Calu3 (cell line): ENCODE results near the gene DSCAM. TPM values are rescaled to one million over a fixed set of nuclear protein-coding genes. Genes with fewer than 3 reads are reported as not detected.
"Not testable (repeated sequence)": the region's sequence is repeated elsewhere in the genome, so short reads cannot be mapped to it uniquely, and the experiment has no call there.

Source experiments
- BruUV-seq: library from RNA; stranded (reverse); fragments of 400-500 nt; replicated peaks from 2 replicates; lab custom pipeline; 2021; lab: Mats Ljungman, UMichigan
- CTCF ChIA-PET: fragments of 300-600 bp; sonication (Branson Sonifier 250); formaldehyde crosslinking; loops from one replicate; lab custom pipeline; 2022; ENCODE audit warnings: antibody characterized with exemption; lab: Charles Lee
- DNase-seq: peaks from one replicate; pipeline ENCODE4 v3.0.0; 2022
- H3K27ac Mint-ChIP-seq: one replicate; pipeline ENCODE4 v1.8.0; 2022; ENCODE audit warnings: mixed read lengths; ENCODE audit not compliant: unreplicated experiment
- H3K27me3 Mint-ChIP-seq: one replicate; pipeline ENCODE4 v1.8.0; 2022; ENCODE audit warnings: mixed read lengths; ENCODE audit not compliant: unreplicated experiment
- H3K36me3 Mint-ChIP-seq: one replicate; pipeline ENCODE4 v1.8.0; 2022; ENCODE audit warnings: mild to moderate bottlenecking, moderate library complexity, mixed read lengths; ENCODE audit not compliant: insufficient read depth, unreplicated experiment
- H3K4me1 Mint-ChIP-seq: one replicate; pipeline ENCODE4 v1.8.0; 2022; ENCODE audit warnings: mild to moderate bottlenecking, low read depth, mixed read lengths; ENCODE audit not compliant: unreplicated experiment
- H3K4me3 Mint-ChIP-seq: one replicate; pipeline ENCODE4 v1.8.0; 2022; ENCODE audit warnings: mild to moderate bottlenecking, low read depth, moderate library complexity, mixed read lengths; ENCODE audit not compliant: unreplicated experiment
- H3K9me3 Mint-ChIP-seq: one replicate; pipeline ENCODE4 v1.8.0; 2022; ENCODE audit warnings: low read depth, mixed read lengths; ENCODE audit not compliant: unreplicated experiment
- CTCF ChIP-seq: fragments of 200-600 bp; IDR thresholded peaks from one replicate; pipeline ENCODE4 v1.8.0; 2022; ENCODE audit warnings: antibody characterized with exemption; ENCODE audit not compliant: unreplicated experiment
- intact Hi-C: fragments of 100-400 bp; cut with micrococcal nuclease; formaldehyde crosslinking; loops from one replicate; pipeline ENCODE4 v1.10.0; 2022; ENCODE audit not compliant: unreplicated experiment
- total RNA-seq: library from RNA; stranded (reverse); gene quantifications from 2 replicates; pipeline ENCODE4 v1.2.3, GENCODE V29; 2022

The DSCAM gene
- total RNA-seq, 1 experiment from 2014 or later = not detected

- Mint-ChIP-seq H3K27me3 (no peaks in the 10 kb centered on the region), H3K27ac (no peak overlapping the region), H3K36me3 (no peaks in the 10 kb centered on the region), H3K4me1 (no peaks in the 10 kb centered on the region), H3K4me3 (no peak overlapping the region), H3K9me3 (peaks cover 14% of the 10 kb centered on the region)
- intact Hi-C loops = no loop called here
- CTCF ChIA-PET = no interaction called here
- no peak for TF ChIP-seq CTCF
- no peak for DNase-seq
- no TSS peak for BruUV-seq
Observed at GRCh38 chr21:40334159-40334558, 512.8 kb downstream of the DSCAM start.

GRCh38 chr21:40333731-40334130, 513.2 kb downstream of the DSCAM start:
- no peak for TF ChIP-seq CTCF
- no peaks in the 10 kb centered on the region for H3K27me3 Mint-ChIP-seq

GRCh38 chr21:40331804-40332203, 515.2 kb downstream of the DSCAM start:
- no peak overlapping the region for H3K4me3 Mint-ChIP-seq
- BruUV-seq = no TSS peak
- TF ChIP-seq CTCF = no peak
- intact Hi-C loops = no loop called here
- H3K4me1 Mint-ChIP-seq = no peaks in the 10 kb centered on the region
- peaks cover 12% of the 10 kb centered on the region for H3K9me3 Mint-ChIP-seq
- H3K36me3 Mint-ChIP-seq = no peaks in the 10 kb centered on the region
- H3K27me3 Mint-ChIP-seq = no peaks in the 10 kb centered on the region
- no peak for DNase-seq
- CTCF ChIA-PET = no interaction called here
- no peak overlapping the region for H3K27ac Mint-ChIP-seq

More at GRCh38 chr21:40333731-40334130, 513.2 kb downstream of the DSCAM start:
- Mint-ChIP-seq H3K36me3 (no peaks in the 10 kb centered on the region), H3K4me3 (no peak overlapping the region), H3K4me1 (no peaks in the 10 kb centered on the region), H3K9me3 (peaks cover 14% of the 10 kb centered on the region), H3K27ac (no peak overlapping the region)
- BruUV-seq = no TSS peak
- no peak for DNase-seq
- intact Hi-C loops = no loop called here
- CTCF ChIA-PET = no interaction called here

GRCh38 chr21:40331172-40331571, 515.8 kb downstream of the DSCAM start:
- DNase-seq = no peak
- no peak for TF ChIP-seq CTCF
- no peak overlapping the region for H3K27ac Mint-ChIP-seq
- no TSS peak for BruUV-seq
- no peaks in the 10 kb centered on the region for H3K4me1 Mint-ChIP-seq
- no peaks in the 10 kb centered on the region for H3K27me3 Mint-ChIP-seq
- H3K36me3 Mint-ChIP-seq = no peaks in the 10 kb centered on the region
- no peak overlapping the region for H3K4me3 Mint-ChIP-seq
- intact Hi-C loops = no loop called here
- peaks cover 15% of the 10 kb centered on the region for H3K9me3 Mint-ChIP-seq
- CTCF ChIA-PET = no interaction called here

- no peak for DNase-seq
- TF ChIP-seq CTCF = no peak
- BruUV-seq = no TSS peak
- intact Hi-C loops = no loop called here
- Mint-ChIP-seq H3K9me3 (peaks cover 19% of the 10 kb centered on the region), H3K4me3 (no peak overlapping the region), H3K4me1 (no peaks in the 10 kb centered on the region), H3K27me3 (no peaks in the 10 kb centered on the region), H3K27ac (no peak overlapping the region), H3K36me3 (no peaks in the 10 kb centered on the region)
- CTCF ChIA-PET = no interaction called here
Observed at GRCh38 chr21:40324389-40324788, 522.6 kb downstream of the DSCAM start.

- BruUV-seq, H3K36me3 Mint-ChIP-seq, H3K4me1 Mint-ChIP-seq, intact Hi-C loops, H3K27ac Mint-ChIP-seq, H3K27me3 Mint-ChIP-seq, DNase-seq, H3K4me3 Mint-ChIP-seq: not testable (repeated sequence)
- CTCF ChIA-PET = interaction anchor here (0.7 kb wide), 1 partner anchor 181 kb away, joined by 3 read pairs; no protein-coding TSS in a partner anchor
- peaks cover 16% of the 10 kb centered on the region for H3K9me3 Mint-ChIP-seq
Observed at GRCh38 chr21:40320718-40321117, 526.2 kb downstream of the DSCAM start.
